Ishikawa (cell line): ENCODE results near the gene FAAP100.

Source experiments
- CEBPB ChIP-seq: IDR thresholded peaks from 2 replicates; pipeline ENCODE4 v1.6.1; 2012
- CREB1 ChIP-seq: IDR thresholded peaks from 2 replicates; pipeline ENCODE4 v1.6.1; 2012; ENCODE audit warnings: low read depth
- EGR1 ChIP-seq: IDR thresholded peaks from 2 replicates; pipeline ENCODE4 v1.6.1; 2012
- EP300 ChIP-seq: IDR thresholded peaks from 2 replicates; pipeline ENCODE4 v1.6.1; 2012; ENCODE audit warnings: borderline replicate concordance
- FOXM1 ChIP-seq: IDR thresholded peaks from 2 replicates; pipeline ENCODE4 v1.6.1; 2012; ENCODE audit warnings: low read depth, borderline replicate concordance
- NFIC ChIP-seq: IDR thresholded peaks from 2 replicates; pipeline ENCODE4 v1.6.1; 2012
- RAD21 ChIP-seq: IDR thresholded peaks from 2 replicates; pipeline ENCODE4 v1.6.1; 2012; ENCODE audit warnings: low read depth
- TAF1 ChIP-seq: IDR thresholded peaks from 2 replicates; pipeline ENCODE4 v1.6.1; 2012; ENCODE audit warnings: low read depth, mild to moderate bottlenecking
- TCF12 ChIP-seq: IDR thresholded peaks from 2 replicates; pipeline ENCODE4 v1.6.1; 2012; ENCODE audit warnings: low read depth
- TEAD4 ChIP-seq: IDR thresholded peaks from 2 replicates; pipeline ENCODE4 v1.6.1; 2012
- YY1 ChIP-seq: IDR thresholded peaks from 2 replicates; pipeline ENCODE4 v1.6.1; 2012; ENCODE audit warnings: low read depth
- ZBTB7A ChIP-seq: IDR thresholded peaks from 2 replicates; pipeline ENCODE4 v1.6.1; 2012; ENCODE audit warnings: low read depth
- TF ChIP-seq, protein P1 (sequence below): IDR thresholded peaks from 2 replicates; pipeline ENCODE4 v1.6.1; 2012; ENCODE audit warnings: low read depth, mild to moderate bottlenecking
- TF ChIP-seq, protein P2 (sequence below): IDR thresholded peaks from 2 replicates; pipeline ENCODE4 v1.6.1; 2012
- TF ChIP-seq, protein P3 (sequence below): IDR thresholded peaks from 2 replicates; pipeline ENCODE4 v1.6.1; 2012

The FAAP100 gene

DNA sequence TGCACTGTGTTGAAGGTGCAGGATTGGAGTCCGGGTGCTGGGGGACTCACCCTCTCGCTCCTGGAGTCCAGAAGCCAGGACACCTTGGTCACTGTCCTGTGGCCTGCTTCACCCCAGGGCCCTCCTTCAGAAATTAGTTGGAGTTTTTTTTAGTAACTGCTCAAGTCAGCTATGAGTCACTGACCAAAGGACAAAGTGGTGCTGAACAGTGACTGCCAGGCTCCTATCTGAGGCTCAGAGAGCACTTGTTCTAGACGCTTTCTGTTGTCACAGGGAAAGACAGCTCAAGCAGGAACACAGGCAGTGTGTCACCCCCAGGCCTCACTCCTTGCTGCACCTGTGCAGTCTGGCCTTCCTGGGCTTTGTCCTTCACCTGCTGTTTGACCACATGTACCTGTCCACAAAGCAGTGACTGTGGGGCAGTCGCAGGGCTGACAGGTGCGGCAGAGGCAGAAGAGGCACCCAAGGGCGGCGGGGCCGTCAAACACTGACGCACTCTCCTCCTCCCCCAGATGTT is 4.1 kb upstream of the FAAP100 start:
- TF ChIP-seq YY1 (no peak), TEAD4 (no peak), CEBPB (no peak), NFIC (no peak), TAF1 (no peak)
- TF ChIP-seq, protein P1, sequence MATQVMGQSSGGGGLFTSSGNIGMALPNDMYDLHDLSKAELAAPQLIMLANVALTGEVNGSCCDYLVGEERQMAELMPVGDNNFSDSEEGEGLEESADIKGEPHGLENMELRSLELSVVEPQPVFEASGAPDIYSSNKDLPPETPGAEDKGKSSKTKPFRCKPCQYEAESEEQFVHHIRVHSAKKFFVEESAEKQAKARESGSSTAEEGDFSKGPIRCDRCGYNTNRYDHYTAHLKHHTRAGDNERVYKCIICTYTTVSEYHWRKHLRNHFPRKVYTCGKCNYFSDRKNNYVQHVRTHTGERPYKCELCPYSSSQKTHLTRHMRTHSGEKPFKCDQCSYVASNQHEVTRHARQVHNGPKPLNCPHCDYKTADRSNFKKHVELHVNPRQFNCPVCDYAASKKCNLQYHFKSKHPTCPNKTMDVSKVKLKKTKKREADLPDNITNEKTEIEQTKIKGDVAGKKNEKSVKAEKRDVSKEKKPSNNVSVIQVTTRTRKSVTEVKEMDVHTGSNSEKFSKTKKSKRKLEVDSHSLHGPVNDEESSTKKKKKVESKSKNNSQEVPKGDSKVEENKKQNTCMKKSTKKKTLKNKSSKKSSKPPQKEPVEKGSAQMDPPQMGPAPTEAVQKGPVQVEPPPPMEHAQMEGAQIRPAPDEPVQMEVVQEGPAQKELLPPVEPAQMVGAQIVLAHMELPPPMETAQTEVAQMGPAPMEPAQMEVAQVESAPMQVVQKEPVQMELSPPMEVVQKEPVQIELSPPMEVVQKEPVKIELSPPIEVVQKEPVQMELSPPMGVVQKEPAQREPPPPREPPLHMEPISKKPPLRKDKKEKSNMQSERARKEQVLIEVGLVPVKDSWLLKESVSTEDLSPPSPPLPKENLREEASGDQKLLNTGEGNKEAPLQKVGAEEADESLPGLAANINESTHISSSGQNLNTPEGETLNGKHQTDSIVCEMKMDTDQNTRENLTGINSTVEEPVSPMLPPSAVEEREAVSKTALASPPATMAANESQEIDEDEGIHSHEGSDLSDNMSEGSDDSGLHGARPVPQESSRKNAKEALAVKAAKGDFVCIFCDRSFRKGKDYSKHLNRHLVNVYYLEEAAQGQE, result no peak

DNA sequence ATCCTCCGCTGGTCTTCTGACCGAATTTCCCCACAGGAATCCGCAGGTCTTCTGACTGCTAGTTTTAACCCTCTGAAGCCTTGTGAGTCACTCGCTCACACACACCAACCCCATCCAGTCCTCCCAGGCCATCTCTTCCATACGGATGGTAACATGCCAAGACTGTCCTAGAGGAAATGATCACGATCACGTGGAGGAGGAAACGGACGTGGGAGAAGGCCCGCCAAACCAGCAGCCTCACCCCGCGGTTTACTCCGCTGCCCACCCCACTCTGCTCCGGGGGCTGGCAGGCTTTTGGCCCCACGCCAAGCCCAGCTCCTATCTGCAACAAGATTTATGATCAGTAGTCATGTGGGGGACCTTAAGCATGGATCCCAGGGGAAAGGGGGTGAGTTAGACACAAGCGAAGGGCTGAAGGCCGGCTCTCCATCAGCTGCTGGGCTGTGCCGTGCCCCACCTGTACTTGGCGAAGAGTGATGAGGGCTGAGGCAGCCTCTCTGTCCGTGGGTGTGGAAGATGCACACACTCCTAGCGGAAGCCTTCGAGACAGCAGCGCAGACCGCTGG is 1.5 kb upstream of the FAAP100 start:
- TF ChIP-seq, protein P2, sequence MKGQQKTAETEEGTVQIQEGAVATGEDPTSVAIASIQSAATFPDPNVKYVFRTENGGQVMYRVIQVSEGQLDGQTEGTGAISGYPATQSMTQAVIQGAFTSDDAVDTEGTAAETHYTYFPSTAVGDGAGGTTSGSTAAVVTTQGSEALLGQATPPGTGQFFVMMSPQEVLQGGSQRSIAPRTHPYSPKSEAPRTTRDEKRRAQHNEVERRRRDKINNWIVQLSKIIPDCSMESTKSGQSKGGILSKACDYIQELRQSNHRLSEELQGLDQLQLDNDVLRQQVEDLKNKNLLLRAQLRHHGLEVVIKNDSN, result peak; percentile 86
- TF ChIP-seq, protein P1, result no peak
- TF ChIP-seq NFIC (peak; percentile 70), TEAD4 (no peak), EP300 (no peak)

DNA sequence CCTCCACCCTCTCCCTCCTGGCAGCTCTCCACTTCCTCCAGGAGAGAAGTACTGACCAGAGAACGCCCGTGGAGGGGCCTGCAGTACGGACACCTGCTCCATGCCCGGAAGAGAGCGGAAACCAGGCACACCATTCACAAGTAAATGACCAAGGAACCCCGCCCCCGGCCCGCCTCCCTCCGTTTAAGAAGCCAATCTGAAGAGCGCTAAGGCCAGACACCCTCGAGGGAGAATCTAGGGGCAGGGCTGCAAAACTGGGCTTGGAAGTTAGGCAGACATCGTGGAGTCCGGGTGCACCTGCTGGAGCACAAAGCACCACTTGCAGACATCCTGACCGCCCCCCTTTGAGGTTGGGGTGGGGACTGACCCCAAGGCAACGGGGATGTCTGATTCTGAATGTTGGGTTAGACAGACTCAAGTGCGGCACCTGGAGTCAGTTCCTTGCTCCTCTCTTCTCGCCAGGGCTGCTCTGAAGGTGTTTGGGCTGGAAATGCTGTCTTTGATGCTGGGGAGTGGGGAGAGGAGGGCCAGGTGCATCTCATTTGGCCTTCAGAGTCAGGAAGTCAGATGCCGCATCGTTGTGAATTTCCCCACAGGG is 964 bp upstream of the FAAP100 start:
- TF ChIP-seq, protein P3, sequence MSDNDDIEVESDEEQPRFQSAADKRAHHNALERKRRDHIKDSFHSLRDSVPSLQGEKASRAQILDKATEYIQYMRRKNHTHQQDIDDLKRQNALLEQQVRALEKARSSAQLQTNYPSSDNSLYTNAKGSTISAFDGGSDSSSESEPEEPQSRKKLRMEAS, result 0 out of 2 replicates have a peak, but pooled peaks have one; percentile 1
- TF ChIP-seq YY1 (no peak), TAF1 (peak; percentile 27; the same call in 1 of the 2 replicates), RAD21 (no peak), TEAD4 (no peak), EP300 (0 out of 2 replicates have a peak, but pooled peaks have one; percentile 10)

DNA sequence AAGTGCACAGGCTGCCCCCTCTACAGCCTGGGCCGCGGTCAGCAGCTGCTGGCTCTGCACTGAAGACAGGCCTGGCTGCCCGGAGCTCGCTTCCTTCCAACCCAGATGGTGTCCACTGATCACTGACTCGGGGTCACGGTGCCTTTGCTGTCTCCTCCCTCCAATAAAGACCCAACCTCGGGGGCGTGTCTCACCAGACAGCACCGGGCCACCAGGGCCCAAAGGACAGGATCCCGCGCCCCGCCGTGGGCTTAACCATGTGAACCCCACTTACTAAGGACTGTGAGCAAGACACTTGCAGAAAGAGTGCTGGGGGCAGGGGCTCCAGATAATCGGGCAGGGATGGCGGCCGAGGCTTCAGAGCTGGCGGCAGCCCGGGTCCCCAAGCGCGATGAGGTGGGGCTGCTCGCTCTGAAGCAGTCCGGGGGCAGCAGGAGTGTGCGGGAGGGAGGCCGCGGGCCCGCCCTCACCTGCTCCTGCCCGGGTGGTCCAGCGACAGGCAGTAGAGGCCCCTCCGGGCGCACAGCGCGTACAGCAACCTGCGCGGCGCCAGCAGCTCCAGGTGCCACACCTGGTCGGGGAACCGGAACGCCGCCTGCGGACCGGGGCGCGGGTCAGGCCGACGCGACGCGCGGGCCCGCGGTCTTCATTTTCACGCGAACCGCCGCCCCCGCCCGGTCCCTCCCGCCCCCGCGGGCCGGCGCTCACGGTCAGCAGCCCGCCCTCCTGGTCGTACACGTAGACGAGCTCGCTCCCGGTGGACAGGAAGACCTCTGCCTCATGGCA is 502 bp downstream of the FAAP100 start:
- TF ChIP-seq YY1, result no peak
- peak; percentile 67; the same call in 1 of the 2 replicates for TF ChIP-seq EGR1

DNA sequence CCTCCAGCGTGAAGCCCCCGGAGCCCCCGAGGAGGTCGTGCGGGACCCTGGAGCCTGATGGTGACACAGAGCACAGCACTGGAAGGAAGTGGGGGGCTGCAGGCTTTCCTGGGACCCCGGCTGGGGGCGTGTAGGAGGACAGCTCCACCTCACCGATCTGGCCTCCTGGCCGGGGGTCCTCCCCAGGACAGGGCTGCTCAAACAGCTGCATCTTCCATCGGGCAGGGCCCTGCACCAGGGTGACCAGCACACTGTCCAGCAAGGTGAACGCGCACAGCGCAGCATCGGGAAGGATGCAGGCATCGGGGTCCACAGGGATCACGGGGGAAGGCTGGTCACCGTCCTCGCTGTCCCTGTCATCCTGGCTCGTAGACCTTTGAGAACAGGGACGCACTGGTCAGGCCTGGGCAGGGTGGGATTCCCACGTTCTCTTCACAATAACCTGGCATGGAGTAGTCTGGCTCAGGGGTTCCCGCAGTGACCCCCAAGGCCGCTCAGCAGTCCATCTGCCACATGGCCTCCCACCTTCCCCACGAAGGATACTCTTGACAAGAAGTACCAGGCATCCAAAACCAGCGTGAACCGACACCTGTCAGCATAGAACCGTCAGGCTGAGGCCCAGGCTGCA is 1.2 kb downstream of the FAAP100 start:
- no peak for TF ChIP-seq CREB1
- no peak for TF ChIP-seq RAD21
- TF ChIP-seq ZBTB7A, result no peak
- no peak for TF ChIP-seq FOXM1
- TF ChIP-seq EGR1, result no peak
- TF ChIP-seq NFIC, result no peak
- TF ChIP-seq EP300, result no peak
- TF ChIP-seq, protein P2, result no peak
- no peak for TF ChIP-seq TEAD4
- no peak for TF ChIP-seq TCF12
- TF ChIP-seq TAF1, result no peak

DNA sequence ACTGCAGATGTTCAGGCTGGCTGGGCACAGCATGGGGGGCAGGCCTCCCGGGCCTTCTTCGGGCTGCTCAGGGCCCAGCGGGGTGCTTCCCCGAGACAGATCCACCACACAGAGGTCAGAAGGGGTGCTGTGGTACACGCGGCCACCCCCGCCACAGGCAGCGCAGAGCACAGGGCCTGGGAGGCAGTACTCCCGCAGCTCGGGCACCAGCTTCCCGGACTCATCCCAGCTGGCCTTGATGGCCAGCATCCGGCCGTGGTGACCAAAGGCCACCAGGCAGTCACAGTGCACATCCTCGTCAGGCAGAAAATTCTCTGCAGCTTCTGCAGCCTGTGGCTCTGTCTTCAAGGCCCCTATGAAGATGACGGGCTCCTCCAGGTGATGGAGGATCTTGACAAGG is 1.9 kb downstream of the FAAP100 start:
- TF ChIP-seq, protein P3, result no peak
- TF ChIP-seq TAF1 (no peak), ZBTB7A (no peak), RAD21 (no peak), EGR1 (no peak), TEAD4 (no peak), TCF12 (no peak), YY1 (no peak), FOXM1 (no peak), CREB1 (no peak), NFIC (no peak), EP300 (no peak), CEBPB (no peak)
- TF ChIP-seq, protein P1, result no peak
